Ureter (tissue), 1 donor: ENCODE results near the gene ADNP2. TPM values are rescaled to one million over a fixed set of nuclear protein-coding genes. Genes with fewer than 3 reads are reported as not detected.
A peak's percentile ranks its signal among the peaks of the same experiment; 100 is the strongest.

Source experiments
- DNase-seq: peaks from one replicate; pipeline ENCODE4 v3.0.0-alpha.2; 2020; ENCODE audit warnings: low spot score
- total RNA-seq: library from RNA; stranded (reverse); gene quantifications from one replicate; pipeline ENCODE4 v1.2.4, GENCODE V29; 2023
- donor health status: DM: yes; HTN: yes; CAD: no.

ADNP2 gene
- total RNA-seq: 28.0 TPM

DNA sequence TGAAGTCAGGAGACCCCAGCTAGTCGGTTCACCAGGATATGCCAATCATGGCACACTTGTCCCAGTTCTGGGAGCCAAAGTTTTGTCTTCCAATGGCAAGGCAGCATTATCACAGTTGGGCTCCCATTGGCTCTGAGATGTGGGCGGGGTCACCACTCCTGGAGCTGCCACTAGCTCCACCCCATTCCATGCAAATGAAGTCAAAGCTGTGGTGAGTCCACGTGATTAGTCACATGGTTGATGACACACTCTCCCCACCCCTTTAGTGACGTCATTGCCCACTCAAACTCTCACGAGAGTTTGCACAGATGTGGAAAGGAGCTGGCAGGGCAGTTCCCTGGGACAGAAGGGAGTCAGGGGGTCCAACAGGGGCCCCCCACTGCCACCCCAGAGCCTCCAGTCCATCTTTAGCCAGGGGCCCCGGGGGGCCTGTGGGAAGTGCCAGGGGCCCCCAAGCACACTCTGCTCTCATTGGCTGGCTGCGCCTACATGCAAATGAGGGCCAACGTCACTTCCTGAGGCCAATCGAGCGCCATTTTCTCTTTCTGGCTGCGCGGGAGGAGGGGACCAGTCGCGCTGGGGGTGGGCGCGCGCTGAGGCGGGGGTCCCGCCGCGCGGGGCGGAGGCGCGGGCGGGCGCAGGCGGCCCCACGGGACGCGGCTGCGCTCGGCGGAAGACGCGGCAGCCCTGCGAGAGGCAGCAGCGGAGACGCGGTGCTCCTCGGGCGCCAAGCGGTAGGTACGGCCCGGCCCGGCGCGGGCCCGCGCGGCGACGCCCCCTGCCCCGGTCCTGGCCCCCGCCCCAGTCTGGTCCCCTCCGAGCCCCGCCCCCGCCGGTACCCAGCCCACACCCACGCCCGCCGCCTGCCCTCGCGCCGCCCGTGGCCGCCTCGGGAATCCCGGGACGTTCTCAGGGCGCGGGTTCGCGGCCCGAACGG lies at the start of gene ADNP2:
TSS of gene ADNP2 (plus strand) at position 524 of the 937 bp plus-strand sequence. CDS start 8,281 bp downstream, outside the sequence.
- DNase-seq: peak; percentile 90

GRCh38 chr18:80059945-80060344 lies 49.1 kb upstream of the ADNP2 start:
- DNase-seq: no peak

DNA sequence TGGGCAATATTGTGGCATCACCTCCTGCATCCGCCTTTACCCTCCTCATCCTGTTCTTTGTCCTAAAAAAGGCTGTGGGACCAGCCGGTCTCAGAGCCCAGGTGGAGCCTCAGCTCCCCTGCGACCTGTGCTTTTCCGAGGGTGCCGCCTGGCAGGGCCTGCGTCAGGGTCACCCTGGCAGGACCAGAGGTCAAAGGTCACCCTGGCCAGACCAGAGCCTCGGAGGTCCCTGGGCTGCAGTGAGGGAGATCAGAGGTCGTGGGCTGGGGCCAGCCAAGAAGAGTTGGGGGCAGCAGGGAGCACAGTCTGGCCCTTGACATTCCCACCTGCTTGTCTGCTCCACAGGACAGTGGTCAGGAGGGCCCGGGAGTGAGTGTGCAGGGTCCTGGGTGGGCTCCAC lies 43.4 kb upstream of the ADNP2 start:
- DNase-seq: no peak

DNA sequence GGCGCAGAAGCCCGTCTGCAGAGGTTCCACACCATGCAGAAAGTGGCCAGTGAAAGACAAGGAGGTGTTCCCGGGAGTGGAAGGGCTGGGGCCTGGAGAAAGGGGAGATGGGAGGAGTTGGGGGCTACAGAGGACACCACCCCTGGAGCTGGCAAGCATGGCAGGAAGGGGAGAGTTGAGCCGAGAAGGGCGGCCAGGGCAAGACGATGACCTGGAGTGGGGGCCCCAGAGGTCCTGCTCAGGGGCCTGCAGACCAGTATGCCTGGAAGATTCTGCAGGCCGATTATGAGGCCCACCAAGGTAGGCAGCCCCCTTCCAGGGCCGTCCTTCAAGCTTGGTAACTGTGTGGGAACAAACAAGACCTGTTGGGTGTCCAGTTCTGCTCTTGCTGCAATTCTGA lies 41.7 kb upstream of the ADNP2 start:
- no peak for DNase-seq

DNA sequence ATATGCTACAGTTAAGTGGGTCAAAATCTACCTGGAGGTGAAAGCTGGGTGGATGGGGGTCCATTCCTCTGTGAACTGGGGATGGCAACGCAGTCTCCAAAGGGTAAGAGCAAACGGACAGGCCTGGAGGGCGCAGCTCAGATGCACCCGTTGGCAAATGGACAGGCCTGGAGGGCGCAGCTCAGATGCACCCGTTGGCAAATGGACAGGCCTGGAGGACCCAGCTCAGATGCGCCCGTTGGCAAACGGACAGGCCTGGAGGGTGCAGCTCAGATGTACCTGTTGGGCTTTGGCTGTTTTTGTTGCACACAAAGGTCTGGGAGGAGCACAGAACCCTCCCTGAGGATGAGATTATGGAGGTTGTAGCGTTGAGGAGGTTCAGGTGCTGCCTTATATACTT lies 41.2 kb upstream of the ADNP2 start:
- no peak for DNase-seq

DNA sequence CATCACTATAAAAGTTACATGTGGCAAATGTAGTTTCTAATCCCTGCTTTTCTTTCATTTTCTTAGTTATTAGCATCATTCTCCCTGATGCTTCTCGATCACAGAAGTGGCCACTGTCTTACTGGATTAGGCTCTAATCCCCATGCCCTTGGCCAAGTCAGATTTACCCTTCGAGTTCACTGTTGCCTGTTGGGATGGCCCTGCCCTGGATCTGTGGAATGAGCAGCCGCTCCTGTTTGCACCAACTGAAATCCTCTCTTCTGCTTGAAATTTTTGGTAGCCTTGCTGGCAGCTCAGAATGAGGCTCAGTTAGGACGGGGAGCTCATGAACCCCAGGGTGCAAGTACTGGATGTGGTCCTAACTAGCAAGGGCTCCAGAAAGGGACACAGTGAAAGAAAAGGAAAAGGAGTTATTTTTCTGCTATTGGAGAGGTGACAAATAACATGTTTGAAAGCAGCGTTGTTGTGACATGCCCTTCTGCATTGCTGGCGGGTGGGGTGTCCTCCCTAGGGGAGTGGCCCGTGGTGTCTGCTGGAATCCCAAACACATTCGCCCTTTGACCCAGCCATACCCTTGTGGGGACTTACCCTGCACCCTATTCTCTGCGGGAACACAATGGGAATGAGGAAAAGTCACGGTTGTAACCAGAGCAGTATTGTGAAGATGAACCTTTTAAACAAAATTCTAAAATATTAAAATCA lies 40.3 kb upstream of the ADNP2 start:
- no peak for DNase-seq

DNA sequence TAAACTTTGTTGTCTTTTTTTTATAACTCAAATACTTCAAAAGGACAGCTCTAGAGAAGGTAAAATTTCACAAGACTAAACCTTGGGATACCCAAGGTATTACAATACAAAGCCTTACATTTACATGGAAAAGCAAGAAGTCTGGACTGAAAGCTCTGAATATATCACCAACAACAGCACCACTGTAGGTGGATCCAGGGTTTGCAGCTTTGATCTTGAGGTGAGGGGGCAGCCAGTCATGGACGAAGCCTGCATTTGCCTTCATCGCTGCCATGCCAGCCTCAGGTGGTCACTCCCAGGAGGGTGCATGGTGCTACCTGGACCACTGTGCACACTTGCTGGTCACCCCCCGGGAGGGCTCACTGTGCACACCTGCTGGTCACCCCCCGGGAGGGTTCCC lies 38.2 kb upstream of the ADNP2 start:
- DNase-seq: no peak

DNA sequence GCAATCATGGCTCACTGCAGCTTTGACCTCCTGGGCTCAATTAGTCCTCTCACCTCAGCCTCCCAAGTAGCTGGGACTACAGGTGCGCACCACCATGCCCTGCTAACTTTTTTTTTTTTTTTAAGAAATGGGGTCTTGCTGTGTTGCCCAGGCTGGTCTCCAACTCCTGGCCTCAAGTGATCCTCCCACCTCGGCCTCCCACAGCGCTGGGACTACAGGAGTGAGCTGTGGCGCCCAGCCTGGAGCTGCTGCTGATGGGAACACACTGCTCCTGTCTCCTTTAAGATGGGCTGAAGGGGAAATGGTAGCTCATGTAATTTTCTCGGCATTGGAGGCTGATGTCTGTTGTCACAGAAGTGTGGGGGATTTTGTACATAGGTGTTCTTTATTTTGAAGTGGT lies 34.9 kb upstream of the ADNP2 start:
- no peak for DNase-seq

DNA sequence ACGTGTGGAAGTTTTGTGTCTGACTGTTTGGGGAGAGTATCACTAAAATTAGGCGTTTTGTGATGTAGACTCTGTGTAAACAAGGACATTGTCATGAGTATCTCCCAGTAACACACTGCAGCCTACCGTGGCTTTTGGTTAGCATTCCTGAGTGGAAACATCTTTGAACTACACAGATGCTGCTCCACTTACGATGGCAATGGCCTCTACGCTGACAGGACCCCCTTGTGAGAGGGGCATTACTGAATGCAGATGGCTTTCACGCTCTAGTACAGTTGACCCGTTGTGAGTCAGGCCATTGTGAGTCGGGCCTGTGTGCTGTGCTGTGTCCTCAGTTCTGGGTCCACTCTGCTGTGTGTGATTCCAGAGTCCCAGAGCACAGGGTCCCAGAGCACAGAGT lies 34.4 kb upstream of the ADNP2 start:
- DNase-seq: no peak

DNA sequence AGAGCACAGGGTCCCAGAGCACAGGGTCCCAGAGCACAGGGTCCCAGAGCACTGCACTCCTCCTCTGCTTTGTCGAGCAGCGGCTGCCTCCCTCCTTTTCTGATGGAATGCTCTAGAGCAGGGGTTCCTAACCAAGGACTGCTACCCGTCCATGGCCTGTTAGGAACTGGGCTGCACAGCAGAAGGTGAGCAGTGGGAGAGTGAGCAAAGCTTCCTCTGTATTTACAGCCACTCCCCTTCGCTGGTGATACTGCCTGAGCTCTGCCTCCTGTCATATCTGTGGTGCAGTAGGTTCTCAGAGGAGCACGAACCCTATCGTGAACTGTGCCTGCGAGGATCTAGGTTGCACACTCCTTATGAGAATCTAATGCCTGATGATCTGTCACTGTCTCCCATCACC lies 33.1 kb upstream of the ADNP2 start:
- DNase-seq: no peak

DNA sequence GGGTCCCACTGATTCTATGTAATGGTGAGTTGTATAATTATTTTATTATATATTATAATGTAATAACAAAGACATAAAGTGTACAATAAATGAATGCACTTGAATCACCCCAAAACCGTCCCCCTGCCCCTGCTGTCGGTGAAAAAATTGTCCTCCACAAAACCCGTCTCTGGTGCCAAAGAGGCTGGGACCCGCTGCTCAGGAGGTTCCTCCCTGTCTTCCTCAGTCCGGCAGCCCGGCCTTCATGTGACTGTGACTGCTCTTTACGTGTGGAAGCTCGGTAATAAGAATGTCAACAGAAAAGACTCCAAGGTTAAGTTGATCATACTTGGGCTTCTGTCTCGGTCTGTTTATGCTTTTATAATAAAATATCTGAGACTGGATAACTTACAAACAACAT lies 32.7 kb upstream of the ADNP2 start:
- no peak for DNase-seq

DNA sequence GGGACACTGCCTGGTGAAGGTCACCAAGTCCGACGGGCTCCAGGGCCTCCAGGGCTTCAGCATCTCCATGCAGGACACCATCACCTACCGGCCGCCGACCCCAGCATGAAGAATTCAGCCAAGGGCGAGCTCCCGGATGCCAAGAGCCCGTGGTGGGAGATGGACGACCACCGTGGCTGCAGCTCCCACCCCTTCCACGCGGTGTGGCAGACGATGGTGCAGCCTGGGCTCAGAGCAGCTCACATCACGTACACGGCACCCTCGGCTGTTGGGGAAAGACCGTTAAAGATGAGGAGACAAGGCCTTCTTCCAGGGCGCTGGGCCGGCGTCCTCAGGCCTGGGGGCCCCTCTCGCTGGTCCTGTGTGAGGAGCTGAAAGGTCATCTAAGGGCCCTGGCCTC lies 31.2 kb upstream of the ADNP2 start:
- DNase-seq: no peak

DNA sequence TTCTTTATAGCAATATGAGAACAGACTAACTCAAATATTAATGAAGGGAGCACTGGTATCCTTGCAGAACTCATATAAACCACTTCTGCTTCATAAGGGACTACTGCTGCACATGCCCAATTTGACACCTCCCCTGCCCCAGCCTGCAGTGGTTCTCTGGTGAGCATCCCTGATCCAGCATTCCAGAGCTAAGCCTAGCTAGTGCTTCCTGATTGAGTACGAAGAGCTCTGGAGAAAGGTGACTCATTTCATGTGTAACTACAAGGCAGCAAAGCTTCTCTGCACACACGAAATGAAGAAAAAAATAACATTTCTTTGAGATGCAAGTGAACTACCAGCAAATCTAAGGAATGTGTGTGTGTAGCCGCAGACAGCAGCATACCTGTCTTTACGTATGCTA lies 22.8 kb upstream of the ADNP2 start:
- DNase-seq: no peak

DNA sequence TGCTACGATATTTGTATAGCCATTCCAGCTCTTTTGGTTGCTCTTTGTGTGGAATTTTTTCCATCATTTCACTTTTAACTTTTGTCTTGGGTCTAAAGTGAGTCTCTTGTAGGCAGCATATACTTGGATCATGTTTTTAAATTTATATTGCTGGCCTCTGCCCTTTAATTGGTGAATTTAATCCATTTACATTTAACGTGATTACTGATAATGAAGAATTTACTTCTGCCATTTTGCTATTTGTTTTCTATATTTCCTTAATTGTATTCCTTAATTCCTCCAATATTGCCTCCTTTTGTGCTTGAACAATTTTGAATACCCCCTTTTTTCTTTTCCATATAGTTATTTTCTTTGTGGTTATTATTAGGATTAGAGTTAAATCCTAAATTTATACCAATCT lies 21.0 kb upstream of the ADNP2 start:
- no peak for DNase-seq

- no peak for DNase-seq
These were observed 20.2 kb upstream of the ADNP2 start for GRCh38 chr18:80088823-80089222.

DNA sequence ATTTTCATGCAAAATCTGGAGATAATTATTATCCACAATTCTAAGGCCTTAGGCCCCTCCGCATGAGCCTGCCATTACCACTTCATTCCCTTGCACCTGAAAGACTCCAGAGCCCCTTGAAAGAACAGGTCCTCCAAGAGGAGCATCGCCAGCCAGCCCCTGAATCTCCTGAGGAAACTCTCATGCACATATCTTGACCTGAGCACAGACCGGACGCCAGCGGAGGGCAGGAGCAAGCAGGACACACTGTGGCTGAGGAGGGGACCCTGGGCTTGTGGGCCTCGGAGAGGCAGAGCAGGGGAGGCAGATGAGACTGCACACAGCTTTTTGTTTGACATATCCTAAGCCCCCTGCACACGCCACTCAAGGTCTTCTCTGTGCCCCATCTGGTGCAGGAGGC lies 13.6 kb upstream of the ADNP2 start:
- DNase-seq: no peak

DNA sequence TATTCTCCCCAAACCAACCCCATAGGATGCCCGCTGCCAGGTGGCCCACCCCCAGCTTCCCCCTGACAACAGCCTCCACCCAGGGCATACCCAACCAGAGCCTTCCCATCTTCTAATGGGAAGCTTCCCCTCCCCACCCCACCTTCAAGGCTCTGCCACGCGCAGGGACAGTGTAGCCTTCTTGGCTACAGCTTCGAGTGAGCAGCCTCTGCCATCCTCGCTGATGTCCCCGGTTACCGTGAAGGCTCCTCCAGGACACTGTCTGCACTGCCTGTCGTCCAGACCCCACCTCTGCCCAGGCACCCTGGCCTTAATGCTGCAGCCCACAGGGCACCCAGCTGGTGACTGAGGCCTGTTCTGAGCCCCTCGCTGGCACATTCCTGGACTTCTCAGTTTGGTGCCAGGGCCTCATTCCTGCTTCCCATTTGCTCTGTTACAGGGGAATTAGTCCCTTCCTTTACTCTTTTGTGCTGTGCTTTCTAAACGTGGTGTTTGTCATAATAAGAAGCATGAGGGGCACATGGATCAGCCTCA lies 13.0 kb upstream of the ADNP2 start:
- DNase-seq: no peak

GRCh38 chr18:80097201-80097600 lies 11.9 kb upstream of the ADNP2 start:
- no peak for DNase-seq

DNA sequence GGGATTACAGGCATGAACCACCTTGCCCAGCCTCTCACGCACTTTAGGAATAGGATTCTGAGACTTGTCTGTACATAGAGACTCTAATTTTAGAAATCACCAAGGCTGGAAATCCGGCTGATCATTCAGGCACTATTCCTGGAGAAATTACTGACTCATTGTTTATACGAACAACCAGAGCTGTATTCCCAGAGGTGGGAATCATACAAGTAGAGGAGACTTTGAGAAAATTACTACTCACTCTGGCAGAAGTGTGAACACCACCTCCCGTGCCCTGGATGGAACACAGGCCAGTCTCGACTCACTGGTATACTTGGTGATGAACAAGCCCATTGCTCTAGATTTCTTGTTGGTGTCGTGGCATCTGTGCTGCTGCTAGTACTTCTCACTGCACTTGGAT lies 5.8 kb upstream of the ADNP2 start:
- DNase-seq: no peak

DNA sequence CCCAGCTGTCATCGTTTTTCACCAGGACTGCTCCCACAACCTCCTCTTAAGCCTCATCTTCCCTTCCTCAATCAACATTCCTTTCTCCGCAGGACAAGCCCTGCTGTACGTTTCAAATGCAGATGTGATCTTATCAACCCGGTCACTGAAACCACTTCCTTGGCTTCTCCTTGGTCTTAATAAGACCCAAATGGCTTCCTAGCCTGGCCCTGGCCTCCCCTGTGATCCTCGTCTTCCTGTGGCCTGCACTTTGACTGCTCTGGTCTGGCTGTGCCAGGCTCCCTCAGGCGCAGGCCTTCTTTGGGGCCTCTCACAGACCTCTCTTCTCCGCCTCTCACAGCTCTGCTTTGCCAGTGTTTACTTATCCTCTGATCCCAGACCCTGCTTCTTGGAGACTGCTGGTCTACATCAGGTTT lies 4.7 kb upstream of the ADNP2 start:
- DNase-seq: no peak

DNA sequence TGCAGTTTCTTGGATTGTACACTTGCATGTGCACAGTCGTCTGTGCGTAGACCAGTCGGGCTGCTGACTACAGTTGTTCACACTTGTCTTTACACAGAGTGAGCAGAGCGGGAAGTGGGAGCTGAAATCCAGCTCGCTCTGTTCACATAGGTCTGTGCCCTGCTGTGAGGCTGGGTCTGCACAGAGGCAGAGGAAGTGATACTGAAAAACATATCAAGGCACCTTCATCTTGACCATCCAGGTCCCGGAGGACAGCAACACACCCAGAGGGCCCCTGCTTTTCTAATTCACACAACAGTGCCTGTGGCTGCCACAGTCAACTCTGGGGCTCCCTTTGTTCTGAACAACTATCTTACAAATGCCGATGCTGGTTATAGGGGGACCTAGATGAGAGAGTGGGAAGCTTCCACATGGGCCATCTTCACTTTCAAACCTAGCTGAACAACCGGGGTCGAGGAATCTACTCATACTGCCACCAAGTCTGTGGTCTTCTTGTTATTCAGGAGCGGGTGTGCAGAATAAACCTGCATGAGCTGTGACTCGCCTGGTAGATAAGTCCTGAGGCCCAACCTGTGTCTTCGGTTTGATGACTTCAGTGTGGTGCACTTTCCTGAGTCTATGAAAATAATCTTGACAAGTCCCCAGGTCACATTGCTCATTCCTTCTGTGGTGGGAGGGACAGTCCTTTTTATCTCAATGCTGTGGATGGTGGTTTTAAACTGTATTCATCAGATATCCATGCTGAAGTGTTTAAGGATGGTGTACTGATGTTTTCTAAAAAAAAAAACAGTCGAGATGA lies 3.5 kb upstream of the ADNP2 start:
- no peak for DNase-seq

DNA sequence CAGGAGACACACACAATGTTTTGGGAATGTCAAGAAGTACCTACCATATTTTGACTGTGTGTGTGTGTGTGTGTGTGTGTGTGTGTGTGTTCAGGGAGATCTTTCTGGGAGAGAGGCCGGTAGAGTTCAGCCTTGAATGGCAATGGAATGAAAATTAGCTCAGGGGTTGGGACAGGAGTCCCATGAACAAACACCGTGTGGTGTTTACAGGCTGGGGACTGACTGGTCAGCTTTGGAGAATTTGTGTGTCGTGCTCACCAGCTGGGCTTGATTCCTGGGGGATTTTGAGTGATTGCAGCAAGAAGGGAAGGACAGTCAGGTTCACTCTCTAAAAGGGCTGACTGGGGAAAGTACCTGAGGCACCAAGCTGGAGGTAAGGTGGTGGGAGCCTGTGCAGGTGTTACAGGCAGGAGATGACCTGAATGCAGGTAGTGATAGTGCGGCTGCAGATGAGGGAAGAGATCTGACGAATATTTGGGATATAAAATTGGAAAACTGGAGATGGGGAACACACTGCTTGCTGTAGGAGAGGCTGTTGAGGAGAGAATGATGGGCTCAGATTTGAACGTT lies 2.5 kb upstream of the ADNP2 start:
- DNase-seq: no peak
